HEK293 (cell line): Measurements from ENCODE around the gene EBF4.

Source experiments
- CTCF ChIP-seq: fragments of 450-650 bp; formaldehyde crosslinking; IDR thresholded peaks from 2 replicates; pipeline ENCODE4 v1.5.1; 2016; ENCODE audit warnings: missing biosample characterization, missing genetic modification characterization
- KLF7 ChIP-seq: fragments of 450-650 bp; formaldehyde crosslinking; IDR thresholded peaks from 2 replicates; pipeline ENCODE4 v1.5.1; 2016; ENCODE audit warnings: missing biosample characterization, missing genetic modification characterization, borderline replicate concordance
- SCRT2 ChIP-seq: fragments of 450-650 bp; formaldehyde crosslinking; IDR thresholded peaks from 2 replicates; pipeline ENCODE4 v1.5.1; 2016; ENCODE audit warnings: missing biosample characterization, missing genetic modification characterization
- ZBTB26 ChIP-seq: fragments of 450-650 bp; formaldehyde crosslinking; optimal IDR thresholded peaks from 2 replicates; pipeline ENCODE3; 2016; ENCODE audit warnings: missing biosample characterization, mild to moderate bottlenecking, missing genetic modification characterization
- ZFP41 ChIP-seq: fragments of 450-650 bp; formaldehyde crosslinking; IDR thresholded peaks from 2 replicates; pipeline ENCODE4 v1.5.1; 2016; ENCODE audit warnings: missing biosample characterization, missing genetic modification characterization, borderline replicate concordance
- ZNF18 ChIP-seq: fragments of 450-650 bp; formaldehyde crosslinking; IDR thresholded peaks from 2 replicates; pipeline ENCODE4 v1.5.1; 2016; ENCODE audit warnings: missing biosample characterization, missing genetic modification characterization
- ZNF24 ChIP-seq: fragments of 450-650 bp; formaldehyde crosslinking; IDR thresholded peaks from 2 replicates; pipeline ENCODE4 v1.5.1; 2016; ENCODE audit warnings: missing biosample characterization, missing genetic modification characterization
- ZNF830 ChIP-seq: fragments of 450-650 bp; IDR thresholded peaks from 2 replicates; pipeline ENCODE4 v1.5.0; 2018; ENCODE audit warnings: missing biosample characterization, missing genetic modification characterization, low read depth, mild to moderate bottlenecking, moderate library complexity

GRCh38 chr20:2734899-2735298 is 42.3 kb downstream of the EBF4 start:
- TF ChIP-seq ZNF830 (tag by site-specific recombination) (no peak), ZNF24 (tag by site-specific recombination) (no peak), CTCF (tag by site-specific recombination) (no peak), SCRT2 (tag by site-specific recombination) (no peak), ZFP41 (tag by site-specific recombination) (no peak), KLF7 (tag by site-specific recombination) (no peak), ZBTB26 (no peak), ZNF18 (tag by site-specific recombination) (no peak)
